Measurements from ENCODE around the gene CRYBA1. TPM values are rescaled to one million over a fixed set of nuclear protein-coding genes. Genes with fewer than 3 reads are reported as not detected.
"Not testable (repeated sequence)": the region's sequence is repeated elsewhere in the genome, so short reads cannot be mapped to it uniquely, and the experiment has no call there.

CRYBA1 gene
- total RNA-seq, 2 donors from 2014 or later, result not detected

DNA sequence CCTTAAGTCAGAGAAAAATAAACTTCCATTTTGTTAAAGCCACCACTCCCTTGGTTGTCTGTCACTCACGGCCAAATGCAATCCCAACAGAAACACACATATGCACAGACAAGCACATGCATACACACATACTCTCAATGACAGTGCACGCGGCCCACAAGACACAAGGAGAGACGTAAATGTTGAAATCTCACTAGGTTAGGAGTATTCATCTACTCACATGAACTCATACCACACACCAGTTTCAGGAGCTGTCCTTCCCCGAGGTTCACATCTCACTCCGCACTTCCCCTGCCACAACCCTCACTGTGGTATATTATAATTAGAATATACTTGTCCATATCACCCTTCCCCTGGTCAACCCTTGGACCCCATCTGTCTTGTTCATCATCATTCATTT lies 30.5 kb upstream of the CRYBA1 start:
- Mint-ChIP-seq H3K4me3 (no peak overlapping the region), H3K9me3 (no peaks in the 10 kb centered on the region), H3K4me1 (peaks cover 2% of the 10 kb centered on the region), H3K27me3 (ENCODE audit: insufficient read depth) (no peaks in the 10 kb centered on the region), H3K36me3 (ENCODE audit: low read depth) (no peaks in the 10 kb centered on the region), H3K27ac (no peak overlapping the region)
- Histone ChIP-seq H3K4me1 (ENCODE audit: control insufficient read depth, insufficient read depth, low read length) (no peaks in the 10 kb centered on the region), H3K27me3 (ENCODE audit: control insufficient read depth, insufficient read depth, low read length, poor library complexity, severe bottlenecking) (no peaks in the 10 kb centered on the region), H3K9me3 (ENCODE audit: control insufficient read depth, low read length) (no peaks in the 10 kb centered on the region), H3K4me3 (ENCODE audit: low read length) (no peak overlapping the region), H3K27ac (ENCODE audit: low read depth, low read length) (no peak overlapping the region), H3K9ac (ENCODE audit: extremely low read depth, low read length, poor library complexity, severe bottlenecking) (no peak overlapping the region), H3K36me3 (ENCODE audit: control insufficient read depth, insufficient read depth, low read length) (no peaks in the 10 kb centered on the region)
- TF ChIP-seq, protein P1, sequence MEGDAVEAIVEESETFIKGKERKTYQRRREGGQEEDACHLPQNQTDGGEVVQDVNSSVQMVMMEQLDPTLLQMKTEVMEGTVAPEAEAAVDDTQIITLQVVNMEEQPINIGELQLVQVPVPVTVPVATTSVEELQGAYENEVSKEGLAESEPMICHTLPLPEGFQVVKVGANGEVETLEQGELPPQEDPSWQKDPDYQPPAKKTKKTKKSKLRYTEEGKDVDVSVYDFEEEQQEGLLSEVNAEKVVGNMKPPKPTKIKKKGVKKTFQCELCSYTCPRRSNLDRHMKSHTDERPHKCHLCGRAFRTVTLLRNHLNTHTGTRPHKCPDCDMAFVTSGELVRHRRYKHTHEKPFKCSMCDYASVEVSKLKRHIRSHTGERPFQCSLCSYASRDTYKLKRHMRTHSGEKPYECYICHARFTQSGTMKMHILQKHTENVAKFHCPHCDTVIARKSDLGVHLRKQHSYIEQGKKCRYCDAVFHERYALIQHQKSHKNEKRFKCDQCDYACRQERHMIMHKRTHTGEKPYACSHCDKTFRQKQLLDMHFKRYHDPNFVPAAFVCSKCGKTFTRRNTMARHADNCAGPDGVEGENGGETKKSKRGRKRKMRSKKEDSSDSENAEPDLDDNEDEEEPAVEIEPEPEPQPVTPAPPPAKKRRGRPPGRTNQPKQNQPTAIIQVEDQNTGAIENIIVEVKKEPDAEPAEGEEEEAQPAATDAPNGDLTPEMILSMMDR (conservative IDR thresholded peaks at IDR 0.05), result no peak
- WGBS, 2 experiments (ENCODE audit: insufficient coverage in 1 of 2, insufficient read length in 1 of 2), result 95 to 100% methylated on average over 3 to 6 of the region's 6 CpGs
- no peak for DNase-seq

DNA sequence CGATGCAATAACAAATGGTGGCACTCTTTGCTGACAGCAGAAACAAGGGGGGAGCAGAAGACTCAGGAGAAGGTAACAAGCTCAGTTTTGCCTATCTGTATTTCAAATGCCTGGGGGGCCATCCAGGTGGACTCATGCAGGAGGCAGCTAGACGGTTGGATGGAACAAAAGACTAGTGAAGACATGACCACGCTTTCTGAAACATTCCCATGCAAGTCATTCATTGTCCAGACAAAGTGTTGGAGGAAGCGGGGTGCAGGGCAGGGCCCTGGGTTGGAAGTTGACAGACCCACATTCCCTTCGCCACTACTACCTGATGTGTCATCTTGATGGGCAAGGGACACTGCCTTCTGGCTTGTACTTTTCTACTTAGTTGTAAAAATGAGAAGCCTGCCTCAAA lies 29.8 kb upstream of the CRYBA1 start:
- no peak overlapping the region for H3K27ac Mint-ChIP-seq
- no peaks in the 10 kb centered on the region for H3K36me3 Mint-ChIP-seq (ENCODE audit: low read depth)
- no peak overlapping the region for H3K9ac ChIP-seq (ENCODE audit: extremely low read depth, low read length, poor library complexity, severe bottlenecking)
- H3K9me3 Mint-ChIP-seq, result no peaks in the 10 kb centered on the region
- H3K9me3 ChIP-seq (ENCODE audit: control insufficient read depth, low read length), result no peaks in the 10 kb centered on the region
- WGBS, 2 experiments (ENCODE audit: insufficient coverage in 1 of 2, insufficient read length in 1 of 2), result 87 to 89% methylated on average over 3 to 5 of the region's 5 CpGs
- H3K4me3 ChIP-seq (ENCODE audit: low read length), result no peak overlapping the region
- no peaks in the 10 kb centered on the region for H3K36me3 ChIP-seq (ENCODE audit: control insufficient read depth, insufficient read depth, low read length)
- H3K4me1 Mint-ChIP-seq, result peaks cover 2% of the 10 kb centered on the region
- no peaks in the 10 kb centered on the region for H3K4me1 ChIP-seq (ENCODE audit: control insufficient read depth, insufficient read depth, low read length)
- no peak overlapping the region for H3K4me3 Mint-ChIP-seq
- no peak overlapping the region for H3K27ac ChIP-seq (ENCODE audit: low read depth, low read length)
- H3K27me3 ChIP-seq (ENCODE audit: control insufficient read depth, insufficient read depth, low read length, poor library complexity, severe bottlenecking), result no peaks in the 10 kb centered on the region
- DNase-seq, result no peak
- H3K27me3 Mint-ChIP-seq (ENCODE audit: insufficient read depth), result no peaks in the 10 kb centered on the region
- TF ChIP-seq, protein P1 (conservative IDR thresholded peaks at IDR 0.05), result no peak

DNA sequence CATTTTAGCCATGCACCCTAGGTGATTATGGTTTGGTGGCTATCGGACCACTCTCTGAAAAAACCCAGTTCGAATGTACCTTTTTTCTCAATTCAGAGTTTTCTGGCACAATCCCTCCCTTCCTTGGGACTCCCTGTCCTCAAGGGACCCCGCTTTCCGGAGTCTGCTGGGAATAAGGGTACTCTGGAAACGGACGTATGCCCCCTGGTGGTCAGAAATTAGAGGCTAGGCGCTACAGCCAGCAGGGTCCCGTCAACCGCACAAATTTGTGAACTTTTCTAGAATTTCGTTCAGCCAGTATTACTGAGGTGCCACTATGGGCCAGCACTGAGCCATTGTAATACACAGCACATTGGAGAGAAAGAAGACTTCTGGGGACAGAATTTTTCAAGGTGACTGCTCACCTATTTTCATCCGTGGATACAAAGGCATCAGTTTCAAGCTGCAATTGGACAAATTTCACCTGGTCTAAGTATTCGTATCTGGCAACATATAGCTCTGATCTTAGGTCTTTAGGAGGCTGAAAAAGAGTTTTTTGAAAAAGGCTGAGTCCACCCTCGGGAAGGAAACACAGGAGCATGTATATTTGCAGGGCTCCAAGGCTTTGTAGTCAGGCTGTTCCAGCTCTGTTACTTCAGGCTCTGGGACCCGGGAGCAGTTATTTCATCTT lies 27.1 kb upstream of the CRYBA1 start:
- H3K36me3 Mint-ChIP-seq (ENCODE audit: low read depth), result no peaks in the 10 kb centered on the region
- no peaks in the 10 kb centered on the region for H3K36me3 ChIP-seq (ENCODE audit: control insufficient read depth, insufficient read depth, low read length)
- no peaks in the 10 kb centered on the region for H3K27me3 ChIP-seq (ENCODE audit: control insufficient read depth, insufficient read depth, low read length, poor library complexity, severe bottlenecking)
- H3K4me1 ChIP-seq (ENCODE audit: control insufficient read depth, insufficient read depth, low read length), result no peaks in the 10 kb centered on the region
- H3K9ac ChIP-seq (ENCODE audit: extremely low read depth, low read length, poor library complexity, severe bottlenecking), result no peak overlapping the region
- H3K27ac ChIP-seq (ENCODE audit: low read depth, low read length), result no peak overlapping the region
- H3K9me3 ChIP-seq (ENCODE audit: control insufficient read depth, low read length), result no peaks in the 10 kb centered on the region
- no peak overlapping the region for H3K27ac Mint-ChIP-seq
- no peaks in the 10 kb centered on the region for H3K9me3 Mint-ChIP-seq
- no peaks in the 10 kb centered on the region for H3K27me3 Mint-ChIP-seq (ENCODE audit: insufficient read depth)
- peaks cover 2% of the 10 kb centered on the region for H3K4me1 Mint-ChIP-seq
- DNase-seq, result peak; percentile 97
- no peak overlapping the region for H3K4me3 ChIP-seq (ENCODE audit: low read length)
- 25 to 30% methylated on average over 13 to 14 of the region's 14 CpGs for WGBS, 2 experiments (ENCODE audit: insufficient coverage in 1 of 2, insufficient read length in 1 of 2)
- TF ChIP-seq, protein P1 (conservative IDR thresholded peaks at IDR 0.05), result peak; percentile 98
- no peak overlapping the region for H3K4me3 Mint-ChIP-seq

DNA sequence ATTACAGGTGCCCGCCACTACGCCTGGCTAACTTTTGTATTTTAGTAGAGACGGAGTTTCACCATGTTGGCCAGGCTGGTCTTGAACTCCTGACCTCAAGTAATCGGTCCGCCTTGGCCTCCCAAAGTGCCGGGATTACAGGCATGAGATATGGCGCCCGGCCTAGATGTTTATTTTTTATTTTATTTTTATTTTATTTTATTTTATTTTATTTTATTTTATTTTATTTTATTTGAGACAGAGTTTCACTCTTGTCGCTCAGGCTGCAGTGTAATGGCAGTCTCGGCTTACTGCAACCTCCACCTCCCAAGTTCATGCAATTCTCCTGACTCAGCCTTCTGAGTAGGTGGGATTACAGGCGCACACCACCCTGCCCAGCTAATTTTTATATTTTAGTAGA lies 25.3 kb upstream of the CRYBA1 start:
- not testable (repeated sequence) for H3K9me3 Mint-ChIP-seq; H3K27me3 Mint-ChIP-seq (ENCODE audit: insufficient read depth); H3K36me3 ChIP-seq (ENCODE audit: control insufficient read depth, insufficient read depth, low read length); H3K4me3 ChIP-seq (ENCODE audit: low read length); H3K4me3 Mint-ChIP-seq; H3K4me1 Mint-ChIP-seq; H3K9ac ChIP-seq (ENCODE audit: extremely low read depth, low read length, poor library complexity, severe bottlenecking); H3K27ac Mint-ChIP-seq; H3K9me3 ChIP-seq (ENCODE audit: control insufficient read depth, low read length); H3K4me1 ChIP-seq (ENCODE audit: control insufficient read depth, insufficient read depth, low read length); DNase-seq; H3K27me3 ChIP-seq (ENCODE audit: control insufficient read depth, insufficient read depth, low read length, poor library complexity, severe bottlenecking); H3K27ac ChIP-seq (ENCODE audit: low read depth, low read length); H3K36me3 Mint-ChIP-seq (ENCODE audit: low read depth)
- 78 to 97% methylated on average over 4 to 9 of the region's 11 CpGs for WGBS, 2 experiments (ENCODE audit: insufficient coverage in 1 of 2, insufficient read length in 1 of 2)
